ENCODE measurements around the gene NPL.
A peak's percentile ranks its signal among the peaks of the same experiment; 100 is the strongest.

NPL gene, protein sequence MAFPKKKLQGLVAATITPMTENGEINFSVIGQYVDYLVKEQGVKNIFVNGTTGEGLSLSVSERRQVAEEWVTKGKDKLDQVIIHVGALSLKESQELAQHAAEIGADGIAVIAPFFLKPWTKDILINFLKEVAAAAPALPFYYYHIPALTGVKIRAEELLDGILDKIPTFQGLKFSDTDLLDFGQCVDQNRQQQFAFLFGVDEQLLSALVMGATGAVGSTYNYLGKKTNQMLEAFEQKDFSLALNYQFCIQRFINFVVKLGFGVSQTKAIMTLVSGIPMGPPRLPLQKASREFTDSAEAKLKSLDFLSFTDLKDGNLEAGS

GRCh38 chr1:182789138-182790076, at the start of gene NPL:
Gene NPL (plus strand): TSS chr1:182789773. CDS start chr1:182794372, 4,599 bp downstream.
- FAIRE-seq (no peak), DNase-seq (ENCODE audit: insufficient read length, low spot score) (peak; percentile 46)
- TF ChIP-seq, protein P1, sequence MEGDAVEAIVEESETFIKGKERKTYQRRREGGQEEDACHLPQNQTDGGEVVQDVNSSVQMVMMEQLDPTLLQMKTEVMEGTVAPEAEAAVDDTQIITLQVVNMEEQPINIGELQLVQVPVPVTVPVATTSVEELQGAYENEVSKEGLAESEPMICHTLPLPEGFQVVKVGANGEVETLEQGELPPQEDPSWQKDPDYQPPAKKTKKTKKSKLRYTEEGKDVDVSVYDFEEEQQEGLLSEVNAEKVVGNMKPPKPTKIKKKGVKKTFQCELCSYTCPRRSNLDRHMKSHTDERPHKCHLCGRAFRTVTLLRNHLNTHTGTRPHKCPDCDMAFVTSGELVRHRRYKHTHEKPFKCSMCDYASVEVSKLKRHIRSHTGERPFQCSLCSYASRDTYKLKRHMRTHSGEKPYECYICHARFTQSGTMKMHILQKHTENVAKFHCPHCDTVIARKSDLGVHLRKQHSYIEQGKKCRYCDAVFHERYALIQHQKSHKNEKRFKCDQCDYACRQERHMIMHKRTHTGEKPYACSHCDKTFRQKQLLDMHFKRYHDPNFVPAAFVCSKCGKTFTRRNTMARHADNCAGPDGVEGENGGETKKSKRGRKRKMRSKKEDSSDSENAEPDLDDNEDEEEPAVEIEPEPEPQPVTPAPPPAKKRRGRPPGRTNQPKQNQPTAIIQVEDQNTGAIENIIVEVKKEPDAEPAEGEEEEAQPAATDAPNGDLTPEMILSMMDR (IDR thresholded peaks at IDR 0.05; ENCODE audit: insufficient read depth, missing control alignments), result no peak

DNA sequence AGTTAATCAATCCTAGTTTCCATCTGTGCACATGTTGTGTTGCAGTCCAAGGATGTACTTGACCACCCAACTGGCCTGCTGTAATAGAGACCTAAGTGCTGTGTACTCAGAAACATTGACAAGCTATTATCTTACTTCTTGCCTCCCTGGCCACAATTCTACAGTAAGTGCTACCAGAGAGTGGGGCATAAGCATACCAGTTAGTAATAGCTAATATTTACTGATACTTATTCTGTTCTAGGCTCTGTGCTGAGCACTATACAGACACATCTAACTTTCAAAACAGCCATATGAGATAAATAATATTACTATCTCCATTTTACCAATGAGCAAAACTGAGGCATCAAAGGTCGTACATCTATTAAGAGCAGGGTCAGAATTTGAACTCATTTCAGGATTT, 49.5 kb upstream of the NPL start:
- FAIRE-seq (no peak), DNase-seq (ENCODE audit: insufficient read length, low spot score) (no peak)
- TF ChIP-seq, protein P1 (IDR thresholded peaks at IDR 0.05; ENCODE audit: insufficient read depth, missing control alignments), result no peak

- no peak for FAIRE-seq
- TF ChIP-seq, protein P1 (IDR thresholded peaks at IDR 0.05; ENCODE audit: insufficient read depth, missing control alignments), result no peak
- DNase-seq (ENCODE audit: insufficient read length, low spot score), result no peak
Observed at GRCh38 chr1:182742780-182743179, 46.8 kb upstream of the NPL start.

DNA sequence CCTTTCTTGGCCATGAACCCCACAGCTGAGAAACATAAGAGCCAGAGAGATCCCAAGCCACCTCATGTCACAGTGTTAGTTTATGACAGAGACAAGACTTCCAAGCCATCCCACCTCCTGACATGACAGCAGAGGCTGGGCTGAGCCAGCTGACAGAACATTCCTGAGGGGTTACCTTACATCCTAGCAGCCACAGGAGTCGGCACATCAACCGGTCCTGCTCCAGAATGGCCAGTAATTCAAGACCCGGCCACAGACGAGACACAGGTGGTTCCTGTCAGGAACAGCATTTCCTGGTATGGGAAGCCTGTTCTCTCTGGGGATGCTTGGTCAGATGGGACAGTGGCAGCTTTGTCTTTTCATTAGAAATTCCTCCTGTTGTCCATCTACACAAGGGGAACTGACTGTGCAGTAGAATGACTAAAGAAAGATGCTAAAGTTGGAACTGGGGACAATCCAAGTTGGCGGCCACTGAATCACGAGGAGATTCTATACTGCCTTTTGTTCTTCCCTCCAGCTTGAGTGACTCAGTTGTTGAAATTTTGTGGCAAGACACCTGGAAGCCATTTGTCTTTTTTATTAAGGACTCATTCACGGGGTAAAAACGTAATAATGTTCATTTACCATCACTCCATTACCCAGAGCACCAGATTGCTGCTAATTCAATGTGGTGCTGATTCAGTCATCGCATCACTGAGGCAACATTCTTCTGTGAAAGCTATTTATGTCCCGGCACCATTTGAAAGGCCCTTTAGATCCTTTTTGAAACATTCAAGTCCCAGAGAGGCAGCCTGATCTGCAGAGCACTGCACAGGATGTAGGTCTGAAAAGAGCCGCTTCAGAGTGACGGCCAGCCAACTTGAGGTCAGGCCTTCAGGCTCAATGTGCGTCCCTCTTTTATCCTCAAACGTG, 37.2 kb upstream of the NPL start:
- FAIRE-seq (no peak), DNase-seq (ENCODE audit: insufficient read length, low spot score) (no peak)

DNA sequence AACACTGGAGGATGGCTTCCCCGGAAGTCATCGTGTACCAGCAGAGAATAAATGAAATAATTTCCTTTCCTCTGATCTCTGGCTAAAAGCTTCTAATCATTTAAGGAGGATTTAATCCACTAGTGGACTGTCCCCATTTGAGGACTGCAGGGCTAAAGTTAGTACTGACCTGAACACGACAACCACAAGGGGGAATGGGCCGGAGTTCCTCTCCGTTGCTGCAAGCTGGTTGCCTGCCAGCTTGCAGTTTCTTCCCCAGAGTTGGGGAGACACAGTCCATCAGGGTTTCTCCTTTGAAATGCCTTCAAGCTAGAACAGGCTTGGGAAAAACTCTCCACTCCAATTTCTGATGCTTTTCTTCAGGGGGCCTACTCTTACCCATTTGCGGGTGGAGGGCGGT, 35.5 kb upstream of the NPL start:
- DNase-seq (ENCODE audit: insufficient read length, low spot score), result no peak
- TF ChIP-seq, protein P1 (IDR thresholded peaks at IDR 0.05; ENCODE audit: insufficient read depth, missing control alignments), result no peak
- no peak for FAIRE-seq

More for the DNA sequence above, 37.2 kb upstream of the NPL start:
- TF ChIP-seq, protein P1 (IDR thresholded peaks at IDR 0.05; ENCODE audit: insufficient read depth, missing control alignments), result no peak

DNA sequence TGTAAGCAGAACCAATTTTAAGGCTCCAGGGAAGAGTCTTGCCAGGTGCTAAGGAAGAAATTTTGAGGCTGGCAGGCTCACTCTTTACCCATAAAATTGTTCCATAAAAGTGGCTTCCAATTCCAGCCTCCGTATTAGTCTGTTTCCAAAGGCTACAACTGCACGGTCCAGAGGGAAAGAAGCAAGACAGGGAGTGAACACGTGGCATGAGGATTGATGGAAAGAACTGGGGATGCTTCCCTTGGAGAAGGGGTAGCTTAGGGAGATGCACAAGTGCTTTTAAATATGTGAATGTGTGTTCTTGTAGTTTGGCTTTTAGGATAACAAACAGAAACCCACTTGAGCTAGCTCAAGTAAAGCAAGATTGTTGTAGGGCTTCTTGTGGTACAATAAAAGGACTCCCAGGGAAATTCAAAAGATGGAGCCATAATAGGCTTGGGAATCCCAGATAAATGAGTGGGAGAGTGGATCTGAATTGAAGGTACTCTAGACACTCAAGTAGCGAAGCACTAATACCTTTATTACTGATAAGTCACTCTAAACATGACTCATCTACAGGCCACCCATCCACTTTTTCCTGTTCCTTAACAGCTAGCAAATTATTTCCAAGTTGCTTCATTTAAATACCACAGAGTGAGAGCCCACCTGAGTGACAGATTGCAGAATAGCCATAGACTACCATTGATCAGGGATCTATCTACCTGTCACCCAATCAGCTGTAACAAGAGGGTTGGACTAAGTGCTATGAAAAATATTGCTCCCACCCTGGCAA, 34.8 kb upstream of the NPL start:
- TF ChIP-seq, protein P1 (IDR thresholded peaks at IDR 0.05; ENCODE audit: insufficient read depth, missing control alignments), result no peak
- no peak for FAIRE-seq

More for the DNA sequence above, 34.8 kb upstream of the NPL start:
- no peak for DNase-seq (ENCODE audit: insufficient read length, low spot score)

All from D721Med (cell line).